GM19438 (cell line): Measurements from ENCODE around the gene KISS1R.

Experiments used
- ATAC-seq: cut with Tn5 transposase; IDR thresholded peaks from one replicate; pipeline ENCODE4 v1.9.1; 2021; ENCODE audit warnings: low read depth; ENCODE audit not compliant: unreplicated experiment

Gene KISS1R

DNA sequence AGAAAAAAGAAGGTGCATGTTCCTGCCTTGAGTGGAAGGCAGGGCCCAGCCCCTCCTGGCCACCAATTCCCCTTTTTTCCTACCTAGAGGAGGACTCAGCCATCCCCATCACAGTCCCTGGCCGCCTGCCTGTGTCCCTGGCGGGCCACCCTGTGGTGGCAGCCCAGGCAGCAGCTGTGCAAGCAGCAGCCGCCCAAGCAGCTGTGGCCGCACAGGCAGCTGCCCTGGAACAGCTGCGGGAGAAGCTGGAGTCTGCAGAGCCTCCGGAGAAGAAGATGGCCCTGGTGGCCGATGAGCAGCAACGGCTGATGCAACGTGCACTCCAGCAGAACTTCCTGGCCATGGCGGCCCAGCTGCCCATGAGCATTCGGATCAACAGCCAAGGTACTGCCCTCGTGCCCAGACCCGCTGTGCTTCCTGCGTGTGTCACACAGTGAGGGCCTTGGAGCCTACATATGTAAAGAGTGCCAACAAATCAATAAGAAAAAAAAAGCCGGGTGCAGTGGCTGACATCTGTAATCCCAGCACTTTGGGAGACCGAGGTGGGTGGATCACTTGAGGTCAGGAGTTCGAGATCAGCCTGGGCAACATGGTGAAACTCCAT is 49.5 kb downstream of the KISS1R start:
- ATAC-seq, result no peak
